ENCODE data around the gene NPAS3. TPM values are rescaled to one million over a fixed set of nuclear protein-coding genes. Genes with fewer than 3 reads are reported as not detected.

NPAS3 gene
- total and polyA plus RNA-seq, 7 donors: 0.36 to 6.4 (median 4.6) TPM; not detected in 2

DNA sequence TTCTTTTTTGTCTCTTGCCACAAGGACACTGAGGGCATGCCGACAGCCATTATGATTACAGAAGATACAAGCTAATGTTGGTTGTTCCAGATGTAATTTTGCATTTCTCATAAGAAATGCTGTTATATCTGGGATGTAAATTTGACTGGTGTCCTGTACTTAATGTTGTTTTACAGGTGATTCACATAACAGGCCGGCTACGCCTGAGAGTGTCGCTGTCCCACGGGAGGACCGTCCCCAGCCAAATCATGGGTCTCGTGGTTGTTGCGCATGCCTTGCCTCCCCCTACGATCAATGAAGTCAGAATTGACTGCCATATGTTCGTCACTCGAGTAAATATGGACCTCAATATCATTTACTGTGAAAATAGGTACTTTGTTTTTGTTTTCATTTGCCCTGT, 835.5 kb downstream of the NPAS3 start:
- intact Hi-C loops (cut with DNase I): no loop called here
- Histone ChIP-seq H3K4me1 (no peaks in the 10 kb centered on the region), H3K9me3 (no peaks in the 10 kb centered on the region), H3K36me3 (no peaks in the 10 kb centered on the region), H3K27me3 (no peaks in the 10 kb centered on the region), H3K27ac (no peak overlapping the region), H3K4me3 (no peak overlapping the region)
- no peak for DNase-seq
- TF ChIP-seq, protein P1, sequence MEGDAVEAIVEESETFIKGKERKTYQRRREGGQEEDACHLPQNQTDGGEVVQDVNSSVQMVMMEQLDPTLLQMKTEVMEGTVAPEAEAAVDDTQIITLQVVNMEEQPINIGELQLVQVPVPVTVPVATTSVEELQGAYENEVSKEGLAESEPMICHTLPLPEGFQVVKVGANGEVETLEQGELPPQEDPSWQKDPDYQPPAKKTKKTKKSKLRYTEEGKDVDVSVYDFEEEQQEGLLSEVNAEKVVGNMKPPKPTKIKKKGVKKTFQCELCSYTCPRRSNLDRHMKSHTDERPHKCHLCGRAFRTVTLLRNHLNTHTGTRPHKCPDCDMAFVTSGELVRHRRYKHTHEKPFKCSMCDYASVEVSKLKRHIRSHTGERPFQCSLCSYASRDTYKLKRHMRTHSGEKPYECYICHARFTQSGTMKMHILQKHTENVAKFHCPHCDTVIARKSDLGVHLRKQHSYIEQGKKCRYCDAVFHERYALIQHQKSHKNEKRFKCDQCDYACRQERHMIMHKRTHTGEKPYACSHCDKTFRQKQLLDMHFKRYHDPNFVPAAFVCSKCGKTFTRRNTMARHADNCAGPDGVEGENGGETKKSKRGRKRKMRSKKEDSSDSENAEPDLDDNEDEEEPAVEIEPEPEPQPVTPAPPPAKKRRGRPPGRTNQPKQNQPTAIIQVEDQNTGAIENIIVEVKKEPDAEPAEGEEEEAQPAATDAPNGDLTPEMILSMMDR (IDR thresholded peaks at IDR 0.05): no peak
- no peak for TF ChIP-seq POLR2AphosphoS5 (IDR thresholded peaks at IDR 0.05)
- TF ChIP-seq POLR2A (IDR thresholded peaks at IDR 0.05): no peak
- no peak for TF ChIP-seq EP300 (IDR thresholded peaks at IDR 0.05)
- WGBS, 2 donors: 96 to 97% methylated on average over 11 of the region's 11 CpGs

DNA sequence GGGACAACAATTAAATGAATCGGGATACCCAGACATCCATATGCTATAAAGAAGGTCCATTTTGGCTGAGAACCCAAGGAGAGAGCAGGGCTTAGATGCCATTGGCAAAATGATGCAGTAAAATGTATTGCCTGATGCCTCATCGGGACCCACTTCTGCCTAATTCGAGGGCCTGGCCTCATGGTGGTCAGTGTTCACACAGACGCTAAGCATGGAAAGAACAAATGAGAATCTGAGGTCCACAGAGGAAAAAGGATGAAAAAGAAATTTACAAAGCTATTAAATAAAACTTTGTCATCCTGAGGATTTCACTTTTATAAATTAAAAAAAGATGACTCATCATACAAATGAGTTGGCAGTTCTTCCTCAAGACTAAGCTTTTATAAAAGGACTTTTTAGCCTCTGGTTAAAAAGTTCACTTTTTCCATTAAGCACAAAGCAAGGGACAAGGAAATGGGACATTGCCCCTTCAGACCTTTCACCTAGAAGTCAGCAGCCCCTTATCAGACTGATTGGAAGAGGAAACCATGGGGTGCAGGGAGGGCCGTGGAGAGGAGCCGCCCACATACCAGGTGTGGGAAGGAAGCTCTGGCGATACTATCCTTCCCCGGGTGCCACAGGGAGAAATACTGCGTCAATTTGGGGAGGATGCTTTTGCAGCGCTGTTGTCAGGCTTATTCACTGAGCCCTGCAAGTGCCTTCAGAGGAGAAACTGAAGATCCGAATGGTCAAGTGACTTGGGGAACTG, 836.2 kb downstream of the NPAS3 start:
- WGBS, 2 donors: 76 to 89% methylated on average over 11 of the region's 11 CpGs
- Histone ChIP-seq H3K27ac (no peak overlapping the region), H3K4me3 (no peak overlapping the region), H3K36me3 (no peaks in the 10 kb centered on the region), H3K4me1 (no peaks in the 10 kb centered on the region), H3K9me3 (no peaks in the 10 kb centered on the region), H3K27me3 (no peaks in the 10 kb centered on the region)
- intact Hi-C loops (cut with DNase I): no loop called here
- DNase-seq: no peak
- TF ChIP-seq, protein P1 (IDR thresholded peaks at IDR 0.05): no peak
- TF ChIP-seq POLR2A (IDR thresholded peaks at IDR 0.05) (no peak), EP300 (IDR thresholded peaks at IDR 0.05) (no peak), POLR2AphosphoS5 (IDR thresholded peaks at IDR 0.05) (no peak)

DNA sequence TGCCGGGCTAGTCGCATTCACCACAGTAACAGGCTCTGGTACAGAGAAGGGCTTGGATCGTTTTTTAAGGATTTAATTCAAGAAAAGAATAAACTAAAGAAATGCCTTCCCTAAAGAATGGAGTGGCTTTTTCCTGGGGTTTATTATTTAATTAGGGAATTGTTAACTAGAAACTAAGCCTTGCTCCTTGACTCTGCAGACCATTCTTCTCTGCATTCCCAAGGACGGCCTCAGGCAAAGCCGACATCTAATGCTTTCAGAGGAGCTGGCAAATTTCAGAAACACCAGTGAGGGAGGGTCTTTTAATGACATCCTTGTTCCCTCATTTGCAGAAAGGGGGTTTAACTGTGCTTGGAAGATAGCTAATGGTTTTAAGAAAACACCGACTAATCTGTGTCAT, 838.2 kb downstream of the NPAS3 start:
- peaks cover 0 to 11% (median 7%) of the 10 kb centered on the region in 4 donors for H3K4me1 ChIP-seq
- H3K27me3 ChIP-seq: no peaks in the 10 kb centered on the region
- no peak overlapping the region for H3K4me3 ChIP-seq
- intact Hi-C loops (cut with DNase I): no loop called here
- no peaks in the 10 kb centered on the region for H3K9me3 ChIP-seq
- DNase-seq: no peak
- H3K36me3 ChIP-seq: no peaks in the 10 kb centered on the region
- WGBS, 2 donors: 95 to 96% methylated on average over 6 of the region's 6 CpGs
- H3K27ac ChIP-seq: no peak overlapping the region
- no peak for TF ChIP-seq POLR2A (IDR thresholded peaks at IDR 0.05)
- TF ChIP-seq, protein P1 (IDR thresholded peaks at IDR 0.05): no peak
- no peak for TF ChIP-seq POLR2AphosphoS5 (IDR thresholded peaks at IDR 0.05)
- no peak for TF ChIP-seq EP300 (IDR thresholded peaks at IDR 0.05)

DNA sequence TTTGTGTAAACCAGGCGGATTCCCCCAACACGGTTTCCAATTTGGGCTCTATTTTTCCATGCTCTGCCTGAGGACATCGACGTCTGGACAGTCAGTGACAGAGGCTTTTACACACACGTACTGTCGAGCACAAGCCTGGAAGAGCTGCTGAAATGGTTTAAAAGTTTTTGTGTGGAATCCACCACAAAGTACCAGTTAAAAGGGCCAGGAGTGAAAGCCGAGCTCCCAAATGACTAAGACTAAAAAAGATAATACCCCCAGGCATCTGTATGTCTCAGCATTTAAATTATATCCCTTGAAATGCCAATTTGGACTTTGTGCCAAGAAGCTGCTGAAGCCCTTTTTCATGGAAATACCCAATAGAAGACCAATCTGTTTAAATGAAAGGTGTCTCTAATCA, 839.0 kb downstream of the NPAS3 start:
- Histone ChIP-seq H3K9me3 (no peaks in the 10 kb centered on the region), H3K27me3 (no peaks in the 10 kb centered on the region), H3K36me3 (no peaks in the 10 kb centered on the region), H3K4me3 (no peak overlapping the region), H3K27ac (no peak overlapping the region), H3K4me1 (peaks cover 0 to 11% (median 7%) of the 10 kb centered on the region in 4 donors)
- TF ChIP-seq POLR2A (IDR thresholded peaks at IDR 0.05): no peak
- TF ChIP-seq, protein P1 (IDR thresholded peaks at IDR 0.05): no peak
- no peak for TF ChIP-seq EP300 (IDR thresholded peaks at IDR 0.05)
- no peak for TF ChIP-seq POLR2AphosphoS5 (IDR thresholded peaks at IDR 0.05)
- intact Hi-C loops (cut with DNase I): no loop called here
- no peak for DNase-seq
- WGBS, 2 donors: 81 to 82% methylated on average over 7 of the region's 7 CpGs

Data from sigmoid colon (tissue), 7 donors.